Lower leg skin (tissue), 4 donors: ENCODE measurements around the gene PIP4K2C. TPM values are rescaled to one million over a fixed set of nuclear protein-coding genes. Genes with fewer than 3 reads are reported as not detected.

ENCODE experiments used
- DNase-seq, 2 donors: peaks; one replicate each; pipeline ENCODE4 v3.0.0-alpha.2; 2019; ENCODE audit warnings: low spot score in 2 of 2
- H3K4me3 ChIP-seq: fragments of 200-600 bp; sonication (generic); 2 replicates; pipeline ENCODE4 v1.5.1; 2017; ENCODE audit warnings: mild to moderate bottlenecking, low read depth; ENCODE audit not compliant: poor library complexity, severe bottlenecking
- CTCF ChIP-seq, 3 donors: fragments of 450-650 bp; IDR thresholded peaks; one replicate each; pipeline ENCODE4 v1.5.1; 2016; ENCODE audit warnings: antibody characterized with exemption in 3 of 3, mild to moderate bottlenecking in 3 of 3, moderate library complexity in 2 of 3
- POLR2A ChIP-seq, 2 donors: fragments of 450-650 bp; IDR thresholded peaks; one replicate each; pipeline ENCODE4 v1.6.1; 2016 to 2017; ENCODE audit warnings: antibody characterized with exemption in 2 of 2, mild to moderate bottlenecking in 1 of 2, moderate library complexity in 1 of 2
- WGBS, 2 donors: methylation state at CpG; one replicate each; pipeline ENCODE4 v1.1.5; 2018; 5-methylcytosine and 5-hydroxymethylcytosine counted together
- intact Hi-C: fragments of 100-400 bp; cut with DNase I; formaldehyde crosslinking; loops from one replicate; pipeline ENCODE4 v1.15.0; 2023; ENCODE audit warnings: low total_unique reads
- total RNA-seq, 4 donors: library from RNA; depleted of rRNA; stranded (reverse); fragments of >200 nt; gene quantifications; one replicate each; pipeline ENCODE4 v1.1.0, GENCODE V29; 2016

Gene PIP4K2C
- total RNA-seq, 4 donors from 2014 or later: 29.1 to 48.9 (median 39.1) TPM

GRCh38 chr12:57609101-57609780 is 18.2 kb downstream of the PIP4K2C start:
- intact Hi-C loops: no loop called here

GRCh38 chr12:57609781-57610553 is 19.0 kb downstream of the PIP4K2C start:
- H3K4me3 ChIP-seq: no peak overlapping the region
- 22 to 24% methylated on average over 17 to 31 of the region's 34 CpGs for WGBS, 2 donors
- TF ChIP-seq CTCF (IDR thresholded peaks at IDR 0.05) (no peak), POLR2A (IDR thresholded peaks at IDR 0.05) (no peak)
- DNase-seq: no peak
- intact Hi-C loops: no loop called here

More at GRCh38 chr12:57609101-57609780, 18.2 kb downstream of the PIP4K2C start:
- DNase-seq: no peak
- no peak overlapping the region for H3K4me3 ChIP-seq
- TF ChIP-seq POLR2A (IDR thresholded peaks at IDR 0.05) (no peak), CTCF (IDR thresholded peaks at IDR 0.05) (no peak)
- 49 to 52% methylated on average over 19 of the region's 19 CpGs for WGBS, 2 donors

GRCh38 chr12:57610554-57611107 is 19.6 kb downstream of the PIP4K2C start:
- TF ChIP-seq CTCF (IDR thresholded peaks at IDR 0.05): no peak
- TF ChIP-seq POLR2A (IDR thresholded peaks at IDR 0.05): no peak

GRCh38 chr12:57611108-57611826 is 20.3 kb downstream of the PIP4K2C start, which contains the start of gene ARHGEF25:
Gene ARHGEF25 (plus strand): TSS chr12:57611435. CDS start chr12:57611895, 460 bp downstream.
- intact Hi-C loops: no loop called here
- peak; percentile 34 to 93 for DNase-seq
- TF ChIP-seq POLR2A (IDR thresholded peaks at IDR 0.05) (no peak), CTCF (IDR thresholded peaks at IDR 0.05) (no peak)
- peak within 1 kb of the TSS; percentile 39 for H3K4me3 ChIP-seq
- 2% methylated on average over 40 to 47 of the region's 55 CpGs for whole genome bisulfite sequencing, 2 donors

More at GRCh38 chr12:57610554-57611107, 19.6 kb downstream of the PIP4K2C start:
- WGBS, 2 donors: 4 to 5% methylated on average over 29 of the region's 29 CpGs
- H3K4me3 ChIP-seq: peak overlapping the region; percentile 39
- peak in 1 of 2 donors; percentile 94 for DNase-seq
- intact Hi-C loops: no loop called here

- intact Hi-C loops: no loop called here
- TF ChIP-seq CTCF (IDR thresholded peaks at IDR 0.05): no peak
- TF ChIP-seq POLR2A (IDR thresholded peaks at IDR 0.05): no peak
- WGBS, 2 donors: 16 to 27% methylated on average over 12 to 23 of the region's 23 CpGs
- no peak for DNase-seq
- H3K4me3 ChIP-seq: peak overlapping the region; percentile 39
These were observed 21.1 kb downstream of the PIP4K2C start for GRCh38 chr12:57611827-57612710.
